ENCODE measurements around the gene FRMD8. TPM values are rescaled to one million over a fixed set of nuclear protein-coding genes. Genes with fewer than 3 reads are reported as not detected.
A peak's percentile ranks its signal among the peaks of the same experiment; 100 is the strongest.

The FRMD8 gene
- total and polyA plus RNA-seq, 2 of the 8 experiments (the other 6 are each of a cell fraction or from before 2014, with no cell fraction given), result 15.0 to 19.2 TPM

DNA sequence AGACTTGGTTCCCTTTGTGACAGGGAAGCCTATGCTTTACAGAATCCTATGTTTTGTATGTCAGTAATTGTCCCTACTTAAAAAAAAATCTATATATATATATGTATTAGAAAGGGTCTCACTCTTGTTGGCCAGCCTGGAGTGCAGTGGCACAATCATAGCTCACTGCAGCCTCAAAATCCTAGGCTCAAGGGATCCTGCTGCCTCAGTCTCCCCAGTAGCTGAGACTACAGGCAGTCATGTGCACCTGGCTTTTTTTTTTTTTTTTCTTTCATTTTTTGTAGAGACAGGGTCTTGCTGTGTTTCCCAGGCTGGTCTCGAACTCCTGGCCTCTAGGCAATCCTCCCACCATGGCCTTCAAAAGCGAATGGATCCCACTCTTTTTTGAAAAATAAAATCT is 34.1 kb downstream of the FRMD8 start:
- H2BK120ac ChIP-seq (replicated peaks; ENCODE audit: low read depth, low read length), result peak overlapping the region; percentile 85
- H3K4me2 ChIP-seq (ENCODE audit: insufficient read depth in 1 of 2, low read depth in 2 of 2, low read length in 2 of 2), result peak overlapping the region in 1 of 2 experiments; percentile 61; a peak in 2 of 4 replicates
- H3K9ac ChIP-seq (replicated peaks in 1 of 4; ENCODE audit: extremely low read depth in 1 of 4, low read depth in 3 of 4, low read length in 3 of 4), result no peak overlapping the region

More for the DNA sequence above, 34.1 kb downstream of the FRMD8 start:
- no peak overlapping the region for H3K14ac ChIP-seq (ENCODE audit: insufficient read length)
- peak overlapping the region; percentile 37; the same call in 1 of the 2 replicates for H3K27ac ChIP-seq (ENCODE audit: low read depth, low read length)
- no peak overlapping the region for H4K8ac ChIP-seq (ENCODE audit: extremely low read depth, insufficient read depth, low read length)
- H3K23ac ChIP-seq (ENCODE audit: insufficient read length), result no peak overlapping the region
- 80% methylated on average over 2 of the region's 2 CpGs; no CpG with 5 or more reads in 1 of the 2 experiments for WGBS, 2 experiments (ENCODE audit: extremely low coverage in 1 of 2, insufficient coverage in 1 of 2, insufficient read length in 1 of 2, insufficient replicate concordance in 2 of 2, low coverage in 1 of 2, low lambda C conversion rate in 2 of 2, missing lambda C conversion rate in 1 of 2)
- H3K23me2 ChIP-seq (ENCODE audit: low read depth, low read length), result peaks cover 22% of the 10 kb centered on the region; the same call in 1 of the 2 replicates
- no peaks in the 10 kb centered on the region; a peak in 1 of 7 replicates for H3K27me3 ChIP-seq (replicated peaks in 1 of 4; ENCODE audit: control insufficient read depth in 3 of 4, extremely low read depth in 1 of 4, insufficient read depth in 3 of 4, low read length in 3 of 4)
- no peak overlapping the region for H2AFZ ChIP-seq (ENCODE audit: low read length)
- H3K79me2 ChIP-seq (ENCODE audit: control insufficient read depth in 1 of 2, insufficient read depth in 2 of 2, low read length in 2 of 2), result peaks cover 3 to 24% of the 10 kb centered on the region in 2 experiments
- peak overlapping the region; percentile 82; the same call in 1 of the 2 replicates for H2BK20ac ChIP-seq (ENCODE audit: low read length)
- H3K36me3 ChIP-seq (ENCODE audit: control insufficient read depth in 2 of 4, insufficient read depth in 4 of 4, low read length in 3 of 4), result no peaks in the 10 kb centered on the region
- peak overlapping the region; percentile 99; the same call in 1 of the 2 replicates for H2BK5ac ChIP-seq (ENCODE audit: low read depth, low read length)
- no peak for FAIRE-seq
- no peak overlapping the region for H3K4me3 ChIP-seq (ENCODE audit: extremely low read depth in 1 of 4, insufficient read depth in 2 of 4, low read depth in 3 of 4, low read length in 4 of 4)
- peak overlapping the region; percentile 92 for H2AK5ac ChIP-seq (ENCODE audit: low read depth, low read length)
- H4K5ac ChIP-seq (ENCODE audit: insufficient read length, low read depth, low read length), result peak overlapping the region; percentile 11
- H3K9me3 ChIP-seq (ENCODE audit: insufficient read depth in 2 of 2, low read depth in 1 of 2, low read length in 1 of 2), result no peaks in the 10 kb centered on the region
- no peak overlapping the region for H3K56ac ChIP-seq (replicated peaks; ENCODE audit: insufficient read length, low read depth, low read length)
- TF ChIP-seq ASH2L (IDR thresholded peaks at IDR 0.05; ENCODE audit: low read length) (no peak), EZH2 (IDR thresholded peaks at IDR 0.05; ENCODE audit: low read depth, low read length, severe bottlenecking) (no peak), RBBP5 (IDR thresholded peaks at IDR 0.05; ENCODE audit: borderline replicate concordance, low read depth, low read length) (no peak), POLR2A (IDR thresholded peaks at IDR 0.05; ENCODE audit: control extremely low read depth in 1 of 2, low read depth in 2 of 2, low read length in 2 of 2) (peak in 1 of 2 experiments; percentile 32; a peak in 1 of 3 replicates), ATF2 (IDR thresholded peaks at IDR 0.05; ENCODE audit: low read length) (no peak), FOSL1 (IDR thresholded peaks at IDR 0.05; ENCODE audit: insufficient read depth, low read depth, low read length) (no peak), EGR1 (IDR thresholded peaks at IDR 0.05; ENCODE audit: borderline replicate concordance, low read depth, low read length) (no peak), POLR2AphosphoS5 (IDR thresholded peaks at IDR 0.05; ENCODE audit: low read depth, low read length) (no peak)
- peak overlapping the region; percentile 67 for H4K91ac ChIP-seq (replicated peaks; ENCODE audit: insufficient read length, low read length)
- peak overlapping the region; percentile 76 for H3K4ac ChIP-seq (replicated peaks; ENCODE audit: insufficient read length, low read depth, low read length)
- CTCF ChIA-PET (ENCODE audit: partially characterized antibody), result interaction anchor here (0.6 to 22.8 kb wide), 14 partner anchors 9 to 438 kb away, joined by 3 to 430 read pairs (median 3); no protein-coding TSS in a partner anchor
- no peak for DNase-seq (ENCODE audit: low read depth in 1 of 2, low spot score in 2 of 2)
- H3K79me1 ChIP-seq (ENCODE audit: low read depth, low read length), result peaks cover 5% of the 10 kb centered on the region; the same call in 1 of the 2 replicates
- POLR2A ChIA-PET (ENCODE audit: partially characterized antibody), result interaction anchor here (0.7 to 20.8 kb wide), 17 partner anchors 8 to 303 kb away, joined by 3 to 826 read pairs (median 9); partner anchors contain the start of genes MALAT1 and ZNHIT2
- peaks cover 4 to 7% of the 10 kb centered on the region in 2 experiments for H4K20me1 ChIP-seq (replicated peaks in 1 of 2; ENCODE audit: control insufficient read depth in 1 of 2, insufficient read depth in 2 of 2, low read length in 2 of 2)
- H3K18ac ChIP-seq (ENCODE audit: extremely low read depth, low read length), result peak overlapping the region; percentile 36; the same call in 1 of the 2 replicates
- no peak overlapping the region for H2BK15ac ChIP-seq (ENCODE audit: low read length)
- peaks cover 35 to 80% (median 50%) of the 10 kb centered on the region in 4 experiments for H3K4me1 ChIP-seq (replicated peaks in 1 of 4; ENCODE audit: control insufficient read depth in 3 of 4, insufficient read depth in 4 of 4, low read length in 3 of 4)
- H2BK12ac ChIP-seq (ENCODE audit: low read depth, low read length), result peak overlapping the region; percentile 95

Measured in H1 (cell line).